ENCODE results near the gene ADCY9. TPM values are rescaled to one million over a fixed set of nuclear protein-coding genes. Genes with fewer than 3 reads are reported as not detected.

The ADCY9 gene
- total RNA-seq, 4 donors from 2014 or later: 19.0 to 32.7 (median 29.6) TPM

DNA sequence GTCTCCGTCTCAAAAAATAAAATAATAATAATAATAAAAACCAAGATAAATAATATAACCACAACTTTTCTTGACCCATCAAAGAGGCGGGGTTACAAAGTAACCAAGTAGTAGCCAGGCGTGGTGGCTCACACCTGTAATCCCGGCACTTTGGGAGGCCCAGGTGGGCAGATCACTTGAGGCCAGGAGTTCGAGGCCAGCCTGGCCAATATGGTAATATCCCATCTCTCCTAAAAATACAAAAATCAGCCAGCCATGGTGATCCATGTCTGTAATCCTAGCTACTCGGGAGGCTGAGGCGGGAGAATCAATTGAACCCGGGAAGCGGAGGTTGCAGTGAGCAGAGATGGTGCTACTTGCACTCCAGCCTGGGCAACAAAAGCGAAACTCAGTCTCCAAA lies 45.3 kb downstream of the ADCY9 start:
- Histone ChIP-seq H3K27me3 (no peaks in the 10 kb centered on the region), H3K9me3 (no peaks in the 10 kb centered on the region), H3K4me1 (peaks cover 0 to 14% (median 2%) of the 10 kb centered on the region in 4 donors), H3K27ac (no peak overlapping the region), H3K4me3 (no peak overlapping the region), H3K36me3 (no peaks in the 10 kb centered on the region)
- DNase-seq (ENCODE audit: low spot score in 2 of 2): no peak
- TF ChIP-seq POLR2A (IDR thresholded peaks at IDR 0.05): no peak
- no peak for TF ChIP-seq EP300 (IDR thresholded peaks at IDR 0.05)
- TF ChIP-seq, protein P1, sequence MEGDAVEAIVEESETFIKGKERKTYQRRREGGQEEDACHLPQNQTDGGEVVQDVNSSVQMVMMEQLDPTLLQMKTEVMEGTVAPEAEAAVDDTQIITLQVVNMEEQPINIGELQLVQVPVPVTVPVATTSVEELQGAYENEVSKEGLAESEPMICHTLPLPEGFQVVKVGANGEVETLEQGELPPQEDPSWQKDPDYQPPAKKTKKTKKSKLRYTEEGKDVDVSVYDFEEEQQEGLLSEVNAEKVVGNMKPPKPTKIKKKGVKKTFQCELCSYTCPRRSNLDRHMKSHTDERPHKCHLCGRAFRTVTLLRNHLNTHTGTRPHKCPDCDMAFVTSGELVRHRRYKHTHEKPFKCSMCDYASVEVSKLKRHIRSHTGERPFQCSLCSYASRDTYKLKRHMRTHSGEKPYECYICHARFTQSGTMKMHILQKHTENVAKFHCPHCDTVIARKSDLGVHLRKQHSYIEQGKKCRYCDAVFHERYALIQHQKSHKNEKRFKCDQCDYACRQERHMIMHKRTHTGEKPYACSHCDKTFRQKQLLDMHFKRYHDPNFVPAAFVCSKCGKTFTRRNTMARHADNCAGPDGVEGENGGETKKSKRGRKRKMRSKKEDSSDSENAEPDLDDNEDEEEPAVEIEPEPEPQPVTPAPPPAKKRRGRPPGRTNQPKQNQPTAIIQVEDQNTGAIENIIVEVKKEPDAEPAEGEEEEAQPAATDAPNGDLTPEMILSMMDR (IDR thresholded peaks at IDR 0.05): no peak
- WGBS, 2 donors: 92 to 95% methylated on average over 10 of the region's 10 CpGs

GRCh38 chr16:4067262-4068001 lies 48.8 kb downstream of the ADCY9 start:
- Histone ChIP-seq H3K4me1 (peaks cover 0 to 14% (median 2%) of the 10 kb centered on the region in 4 donors), H3K9me3 (peaks cover 0 to 14% (median 0%) of the 10 kb centered on the region in 4 donors), H3K4me3 (no peak overlapping the region), H3K27me3 (no peaks in the 10 kb centered on the region), H3K36me3 (no peaks in the 10 kb centered on the region), H3K27ac (no peak overlapping the region)
- TF ChIP-seq POLR2A (IDR thresholded peaks at IDR 0.05): no peak
- TF ChIP-seq EP300 (IDR thresholded peaks at IDR 0.05): peak in 1 of 2 donors; percentile 23
- DNase-seq (ENCODE audit: low spot score in 2 of 2): peak in 1 of 2 donors; percentile 35
- 49 to 61% methylated on average over 6 of the region's 6 CpGs for WGBS, 2 donors

DNA sequence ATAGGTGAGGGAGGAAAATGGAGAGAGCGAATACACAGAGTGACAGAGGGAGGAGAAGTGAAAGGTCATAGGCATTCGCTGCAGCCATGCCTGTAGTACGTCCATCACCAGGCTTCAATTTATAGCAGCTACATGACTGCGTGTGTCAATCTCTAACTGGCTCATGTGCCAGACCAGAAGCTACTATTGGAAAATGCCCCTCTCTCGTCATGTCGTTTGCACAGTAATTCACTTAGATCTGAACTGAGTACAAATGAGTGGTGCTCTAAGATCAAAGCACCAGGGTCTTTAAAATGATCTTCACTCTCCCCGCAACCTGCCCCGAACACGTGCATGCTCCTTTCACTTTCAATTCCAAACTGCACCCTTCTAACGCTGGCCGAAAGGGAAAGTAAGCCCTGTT lies 51.3 kb downstream of the ADCY9 start:
- DNase-seq (ENCODE audit: low spot score in 2 of 2): no peak
- TF ChIP-seq EP300 (IDR thresholded peaks at IDR 0.05) (no peak), POLR2A (IDR thresholded peaks at IDR 0.05) (no peak)
- TF ChIP-seq, protein P1 (IDR thresholded peaks at IDR 0.05): no peak
- Histone ChIP-seq H3K36me3 (no peaks in the 10 kb centered on the region), H3K27ac (peak overlapping the region in 1 of 4 donors; percentile 9), H3K9me3 (peaks cover 0 to 39% (median 8%) of the 10 kb centered on the region in 4 donors), H3K27me3 (no peaks in the 10 kb centered on the region), H3K4me3 (peak overlapping the region in 2 of 4 donors; percentile 10 to 12), H3K4me1 (peaks cover 0 to 11% (median 2%) of the 10 kb centered on the region in 4 donors)
- 68 to 79% methylated on average over 11 of the region's 11 CpGs for WGBS, 2 donors

DNA sequence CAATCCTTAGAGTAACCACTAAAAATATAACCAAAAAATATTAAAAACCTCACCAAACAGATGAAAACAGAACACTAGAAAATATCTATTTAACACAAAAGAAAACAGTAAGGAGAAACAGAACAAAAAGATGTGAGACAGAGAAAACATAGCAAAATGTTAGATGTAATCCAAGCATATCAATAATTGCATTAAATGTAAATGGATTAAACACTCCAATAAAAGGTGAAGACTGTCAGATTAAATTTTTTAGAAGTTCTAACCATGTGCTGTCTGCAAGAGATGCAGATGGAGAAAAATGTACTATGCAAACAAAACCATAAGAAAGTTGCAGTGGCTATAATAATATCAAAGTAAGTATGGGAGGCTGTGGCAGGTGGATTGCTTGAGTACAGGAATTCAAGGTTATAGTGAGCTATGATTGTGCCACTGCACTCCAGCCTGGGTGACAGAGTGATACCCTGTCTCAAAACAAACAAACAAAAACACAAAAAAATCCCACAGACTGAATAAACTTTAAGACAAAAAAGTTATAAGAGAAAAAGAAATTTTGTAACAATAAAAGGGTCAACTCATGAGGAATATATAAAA lies 53.9 kb downstream of the ADCY9 start:
- DNase-seq (ENCODE audit: low spot score in 2 of 2): no peak

GRCh38 chr16:4060823-4061222 lies 55.4 kb downstream of the ADCY9 start:
- Histone ChIP-seq H3K4me1 (no peaks in the 10 kb centered on the region), H3K27ac (no peak overlapping the region), H3K36me3 (no peaks in the 10 kb centered on the region), H3K9me3 (peaks cover 0 to 42% (median 8%) of the 10 kb centered on the region in 4 donors), H3K4me3 (no peak overlapping the region), H3K27me3 (no peaks in the 10 kb centered on the region)
- TF ChIP-seq POLR2A (IDR thresholded peaks at IDR 0.05) (no peak), EP300 (IDR thresholded peaks at IDR 0.05) (no peak)
- TF ChIP-seq, protein P1 (IDR thresholded peaks at IDR 0.05): no peak
- no peak for DNase-seq (ENCODE audit: low spot score in 2 of 2)

More for the DNA sequence above, 53.9 kb downstream of the ADCY9 start:
- H3K27me3 ChIP-seq: no peaks in the 10 kb centered on the region
- H3K4me3 ChIP-seq: no peak overlapping the region
- H3K4me1 ChIP-seq: peaks cover 0 to 3% (median under 1%) of the 10 kb centered on the region in 4 donors
- no peak for TF ChIP-seq EP300 (IDR thresholded peaks at IDR 0.05)
- TF ChIP-seq, protein P1 (IDR thresholded peaks at IDR 0.05): no peak
- no peak for TF ChIP-seq POLR2A (IDR thresholded peaks at IDR 0.05)
- no peaks in the 10 kb centered on the region for H3K36me3 ChIP-seq
- H3K9me3 ChIP-seq: peaks cover 0 to 42% (median 8%) of the 10 kb centered on the region in 4 donors
- no peak overlapping the region for H3K27ac ChIP-seq

Data from tibial nerve (tissue), 4 donors.